ENCODE data around the gene PKHD1.

The PKHD1 gene

GRCh38 chr6:51725155-51725554 lies 362.3 kb downstream of the PKHD1 start:
- H3K4me1 ChIP-seq (ENCODE audit: control insufficient read depth, insufficient read depth, low read length): no peaks in the 10 kb centered on the region
- no peaks in the 10 kb centered on the region for H3K9me3 ChIP-seq (ENCODE audit: control insufficient read depth, low read length)
- no peak for DNase-seq (ENCODE audit: low read depth)

GRCh38 chr6:51720327-51720726 lies 367.1 kb downstream of the PKHD1 start:
- Histone ChIP-seq H3K4me1 (ENCODE audit: control insufficient read depth, insufficient read depth, low read length) (peaks cover 3% of the 10 kb centered on the region), H3K27me3 (replicated peaks; ENCODE audit: control insufficient read depth, insufficient read depth, low read length) (no peaks in the 10 kb centered on the region)
- no peak for DNase-seq (ENCODE audit: low read depth)

More at GRCh38 chr6:51725155-51725554, 362.3 kb downstream of the PKHD1 start:
- peaks cover 4% of the 10 kb centered on the region for H3K27me3 ChIP-seq (replicated peaks; ENCODE audit: control insufficient read depth, insufficient read depth, low read length)
- H3K36me3 ChIP-seq (ENCODE audit: control insufficient read depth, insufficient read depth, low read length, severe bottlenecking): no peaks in the 10 kb centered on the region
- no peak overlapping the region for H3K9ac ChIP-seq (ENCODE audit: low read length)
- no peak overlapping the region for H3K4me3 ChIP-seq (ENCODE audit: low read length)

GRCh38 chr6:51719297-51719696 lies 368.1 kb downstream of the PKHD1 start:
- H3K4me1 ChIP-seq (ENCODE audit: control insufficient read depth, insufficient read depth, low read length): peaks cover 3% of the 10 kb centered on the region
- no peaks in the 10 kb centered on the region for H3K9me3 ChIP-seq (ENCODE audit: control insufficient read depth, low read length)
- DNase-seq (ENCODE audit: low read depth): no peak
- H3K9ac ChIP-seq (ENCODE audit: low read length): no peak overlapping the region
- no peaks in the 10 kb centered on the region for H3K36me3 ChIP-seq (ENCODE audit: control insufficient read depth, insufficient read depth, low read length, severe bottlenecking)
- no peak overlapping the region for H3K4me3 ChIP-seq (ENCODE audit: low read length)
- H3K27me3 ChIP-seq (replicated peaks; ENCODE audit: control insufficient read depth, insufficient read depth, low read length): no peaks in the 10 kb centered on the region

More at GRCh38 chr6:51720327-51720726, 367.1 kb downstream of the PKHD1 start:
- Histone ChIP-seq H3K4me3 (ENCODE audit: low read length) (no peak overlapping the region), H3K9me3 (ENCODE audit: control insufficient read depth, low read length) (no peaks in the 10 kb centered on the region), H3K9ac (ENCODE audit: low read length) (no peak overlapping the region), H3K36me3 (ENCODE audit: control insufficient read depth, insufficient read depth, low read length, severe bottlenecking) (no peaks in the 10 kb centered on the region)

- Histone ChIP-seq H3K9ac (ENCODE audit: low read length) (no peak overlapping the region), H3K27me3 (replicated peaks; ENCODE audit: control insufficient read depth, insufficient read depth, low read length) (no peaks in the 10 kb centered on the region), H3K4me3 (ENCODE audit: low read length) (no peak overlapping the region), H3K4me1 (ENCODE audit: control insufficient read depth, insufficient read depth, low read length) (peaks cover 3% of the 10 kb centered on the region), H3K9me3 (ENCODE audit: control insufficient read depth, low read length) (no peaks in the 10 kb centered on the region), H3K36me3 (ENCODE audit: control insufficient read depth, insufficient read depth, low read length, severe bottlenecking) (no peaks in the 10 kb centered on the region)
- DNase-seq (ENCODE audit: low read depth): no peak
Observed at GRCh38 chr6:51718533-51718932, 368.9 kb downstream of the PKHD1 start.

- no peaks in the 10 kb centered on the region for H3K27me3 ChIP-seq (replicated peaks; ENCODE audit: control insufficient read depth, insufficient read depth, low read length)
- no peaks in the 10 kb centered on the region for H3K9me3 ChIP-seq (ENCODE audit: control insufficient read depth, low read length)
- no peak overlapping the region for H3K4me3 ChIP-seq (ENCODE audit: low read length)
- H3K36me3 ChIP-seq (ENCODE audit: control insufficient read depth, insufficient read depth, low read length, severe bottlenecking): no peaks in the 10 kb centered on the region
- H3K9ac ChIP-seq (ENCODE audit: low read length): no peak overlapping the region
- no peak for DNase-seq (ENCODE audit: low read depth)
- peaks cover 3% of the 10 kb centered on the region for H3K4me1 ChIP-seq (ENCODE audit: control insufficient read depth, insufficient read depth, low read length)
Observed at GRCh38 chr6:51717477-51717876, 369.9 kb downstream of the PKHD1 start.

GRCh38 chr6:51711876-51712275 lies 375.5 kb downstream of the PKHD1 start:
- Histone ChIP-seq H3K4me3 (ENCODE audit: low read length) (no peak overlapping the region), H3K9ac (ENCODE audit: low read length) (no peak overlapping the region), H3K4me1 (ENCODE audit: control insufficient read depth, insufficient read depth, low read length) (peaks cover 4% of the 10 kb centered on the region), H3K9me3 (ENCODE audit: control insufficient read depth, low read length) (no peaks in the 10 kb centered on the region), H3K36me3 (ENCODE audit: control insufficient read depth, insufficient read depth, low read length, severe bottlenecking) (no peaks in the 10 kb centered on the region), H3K27me3 (replicated peaks; ENCODE audit: control insufficient read depth, insufficient read depth, low read length) (no peaks in the 10 kb centered on the region)
- DNase-seq (ENCODE audit: low read depth): no peak

- DNase-seq (ENCODE audit: low read depth): no peak
- H3K36me3 ChIP-seq (ENCODE audit: control insufficient read depth, insufficient read depth, low read length, severe bottlenecking): no peaks in the 10 kb centered on the region
- H3K9me3 ChIP-seq (ENCODE audit: control insufficient read depth, low read length): no peaks in the 10 kb centered on the region
- no peak overlapping the region for H3K9ac ChIP-seq (ENCODE audit: low read length)
- no peaks in the 10 kb centered on the region for H3K4me1 ChIP-seq (ENCODE audit: control insufficient read depth, insufficient read depth, low read length)
- no peak overlapping the region for H3K4me3 ChIP-seq (ENCODE audit: low read length)
- no peaks in the 10 kb centered on the region for H3K27me3 ChIP-seq (replicated peaks; ENCODE audit: control insufficient read depth, insufficient read depth, low read length)
Observed at GRCh38 chr6:51706086-51706485, 381.3 kb downstream of the PKHD1 start.

- no peak for DNase-seq (ENCODE audit: low read depth)
- H3K9ac ChIP-seq (ENCODE audit: low read length): no peak overlapping the region
- H3K4me1 ChIP-seq (ENCODE audit: control insufficient read depth, insufficient read depth, low read length): peaks cover 2% of the 10 kb centered on the region
- no peak overlapping the region for H3K4me3 ChIP-seq (ENCODE audit: low read length)
- H3K9me3 ChIP-seq (ENCODE audit: control insufficient read depth, low read length): no peaks in the 10 kb centered on the region
- H3K27me3 ChIP-seq (replicated peaks; ENCODE audit: control insufficient read depth, insufficient read depth, low read length): no peaks in the 10 kb centered on the region
- no peaks in the 10 kb centered on the region for H3K36me3 ChIP-seq (ENCODE audit: control insufficient read depth, insufficient read depth, low read length, severe bottlenecking)
Observed at GRCh38 chr6:51704932-51705540, 382.4 kb downstream of the PKHD1 start.

- H3K36me3 ChIP-seq (ENCODE audit: control insufficient read depth, insufficient read depth, low read length, severe bottlenecking): no peaks in the 10 kb centered on the region
- H3K27me3 ChIP-seq (replicated peaks; ENCODE audit: control insufficient read depth, insufficient read depth, low read length): no peaks in the 10 kb centered on the region
- H3K9ac ChIP-seq (ENCODE audit: low read length): no peak overlapping the region
- no peak for DNase-seq (ENCODE audit: low read depth)
- H3K9me3 ChIP-seq (ENCODE audit: control insufficient read depth, low read length): no peaks in the 10 kb centered on the region
- peaks cover 2% of the 10 kb centered on the region for H3K4me1 ChIP-seq (ENCODE audit: control insufficient read depth, insufficient read depth, low read length)
- H3K4me3 ChIP-seq (ENCODE audit: low read length): no peak overlapping the region
Observed at GRCh38 chr6:51702851-51703250, 384.6 kb downstream of the PKHD1 start.

GRCh38 chr6:51684603-51685002 lies 402.8 kb downstream of the PKHD1 start:
- Histone ChIP-seq H3K4me1 (ENCODE audit: control insufficient read depth, insufficient read depth, low read length) (peaks cover 28% of the 10 kb centered on the region), H3K9me3 (ENCODE audit: control insufficient read depth, low read length) (no peaks in the 10 kb centered on the region), H3K27me3 (replicated peaks; ENCODE audit: control insufficient read depth, insufficient read depth, low read length) (no peaks in the 10 kb centered on the region), H3K9ac (ENCODE audit: low read length) (peak overlapping the region; percentile 79), H3K36me3 (ENCODE audit: control insufficient read depth, insufficient read depth, low read length, severe bottlenecking) (no peaks in the 10 kb centered on the region), H3K4me3 (ENCODE audit: low read length) (peak overlapping the region; percentile 31)
- DNase-seq (ENCODE audit: low read depth): no peak

- H3K36me3 ChIP-seq (ENCODE audit: control insufficient read depth, insufficient read depth, low read length, severe bottlenecking): no peaks in the 10 kb centered on the region
- H3K4me3 ChIP-seq (ENCODE audit: low read length): peak overlapping the region; percentile 26
- no peaks in the 10 kb centered on the region for H3K27me3 ChIP-seq (replicated peaks; ENCODE audit: control insufficient read depth, insufficient read depth, low read length)
- H3K4me1 ChIP-seq (ENCODE audit: control insufficient read depth, insufficient read depth, low read length): peaks cover 28% of the 10 kb centered on the region
- H3K9ac ChIP-seq (ENCODE audit: low read length): peak overlapping the region; percentile 79
- DNase-seq (ENCODE audit: low read depth): no peak
- no peaks in the 10 kb centered on the region for H3K9me3 ChIP-seq (ENCODE audit: control insufficient read depth, low read length)
Observed at GRCh38 chr6:51684038-51684437, 403.4 kb downstream of the PKHD1 start.
